WTC11 (cell line): ENCODE measurements around the gene ABCG1. TPM values are rescaled to one million over a fixed set of nuclear protein-coding genes. Genes with fewer than 3 reads are reported as not detected.

Source experiments
- ATAC-seq: fragments of 200-7000 bp; cut with Tn5 transposase; 2 replicates; pipeline ENCODE4 v1.10.0; 2021; ENCODE audit warnings: mild to moderate bottlenecking, moderate library complexity
- CTCF ChIA-PET: fragments of 300-600 bp; sonication (Branson Sonifier 250); formaldehyde crosslinking; loops from one replicate; lab custom pipeline; 2021; ENCODE audit warnings: antibody characterized with exemption; lab: Charles Lee
- POLR2A ChIA-PET: fragments of 350-600 bp; sonication (Branson Sonifier 250); formaldehyde crosslinking; loops from one replicate; lab custom pipeline; 2021; ENCODE audit warnings: antibody characterized with exemption; lab: Charles Lee
- DNase-seq: peaks from one replicate; pipeline ENCODE4 v3.0.0; 2021; ENCODE audit warnings: low spot score
- H3K27ac Mint-ChIP-seq: 2 replicates; pipeline ENCODE4 v1.8.0; 2021; ENCODE audit warnings: mixed read lengths
- H3K27me3 Mint-ChIP-seq: 2 replicates; pipeline ENCODE4 v1.8.0; 2021; ENCODE audit warnings: low read depth, mild to moderate bottlenecking, moderate library complexity, mixed read lengths
- H3K36me3 Mint-ChIP-seq: 2 replicates; pipeline ENCODE4 v1.8.0; 2021; ENCODE audit warnings: mixed read lengths
- H3K4me1 Mint-ChIP-seq: 2 replicates; pipeline ENCODE4 v1.8.0; 2022; ENCODE audit warnings: mixed read lengths
- H3K4me3 Mint-ChIP-seq: 2 replicates; pipeline ENCODE4 v1.8.0; 2021; ENCODE audit warnings: mild to moderate bottlenecking, moderate library complexity, mixed read lengths
- H3K9me3 Mint-ChIP-seq: 2 replicates; pipeline ENCODE4 v1.8.0; 2021; ENCODE audit warnings: mixed read lengths
- ATF6 ChIP-seq: sonication (generic); formaldehyde crosslinking; IDR thresholded peaks from 2 replicates; pipeline ENCODE4 v1.8.1; 2023; ENCODE audit warnings: mild to moderate bottlenecking, missing genetic modification reagents
- GABPB1 ChIP-seq: sonication (generic); formaldehyde crosslinking; IDR thresholded peaks from 2 replicates; pipeline ENCODE4 v1.8.1; 2023; ENCODE audit warnings: mild to moderate bottlenecking, missing genetic modification reagents
- PRDM15 ChIP-seq: sonication (generic); formaldehyde crosslinking; IDR thresholded peaks from 2 replicates; pipeline ENCODE4 v1.8.0; 2022; ENCODE audit warnings: missing genetic modification reagents
- SP1 ChIP-seq: sonication (generic); formaldehyde crosslinking; conservative IDR thresholded peaks from 2 replicates; pipeline ENCODE4 v1.8.1; 2022; ENCODE audit warnings: missing genetic modification reagents
- ZBTB43 ChIP-seq: sonication (generic); formaldehyde crosslinking; IDR thresholded peaks from 2 replicates; pipeline ENCODE4 v1.8.1; 2023; ENCODE audit warnings: mild to moderate bottlenecking, missing genetic modification reagents
- ZNF121 ChIP-seq: sonication (generic); formaldehyde crosslinking; IDR thresholded peaks from 2 replicates; pipeline ENCODE4 v1.8.0; 2023; ENCODE audit warnings: missing genetic modification reagents
- ZNF281 ChIP-seq: sonication (generic); formaldehyde crosslinking; IDR thresholded peaks from 2 replicates; pipeline ENCODE4 v1.8.0; 2023; ENCODE audit warnings: mild to moderate bottlenecking, missing genetic modification reagents
- ZNF671 ChIP-seq: fragments of 250-450 bp; sonication (Bioruptor Pico); IDR thresholded peaks from 2 replicates; pipeline ENCODE4 v1.8.0; 2021; ENCODE audit warnings: mild to moderate bottlenecking
- total RNA-seq: library from RNA; stranded (reverse); gene quantifications from 3 replicates; pipeline ENCODE4 v1.2.3, GENCODE V29; 2021

The ABCG1 gene
- total RNA-seq, 1 experiment from 2014 or later = 4.0 TPM

- TF ChIP-seq PRDM15 (CRISPR knock-in tag) (no peak), ZNF671 (CRISPR knock-in tag) (no peak), GABPB1 (CRISPR knock-in tag) (no peak), ZNF121 (CRISPR knock-in tag) (no peak), SP1 (CRISPR knock-in tag) (no peak), ZBTB43 (CRISPR knock-in tag) (no peak), ZNF281 (no peak)
These were observed 125.7 kb downstream of the ABCG1 start (continued) for GRCh38 chr21:42344631-42345030.

- Mint-ChIP-seq H3K27ac (no peak overlapping the region), H3K4me3 (no peak overlapping the region), H3K9me3 (no peaks in the 10 kb centered on the region), H3K27me3 (no peaks in the 10 kb centered on the region)
- no peak for DNase-seq
- CTCF ChIA-PET = interaction anchor here (0.6 to 0.8 kb wide), 3 partner anchors 10 to 500 kb away, joined by 3 read pairs; no protein-coding TSS in a partner anchor
- ATAC-seq = no peak
- no peak for TF ChIP-seq ATF6 (CRISPR knock-in tag)
- TF ChIP-seq, all 79 proteins: peak for 0
- POLR2A ChIA-PET = no interaction called here
- Mint-ChIP-seq H3K4me1 (peaks cover 3% of the 10 kb centered on the region), H3K36me3 (no peaks in the 10 kb centered on the region)
These were observed 127.5 kb downstream of the ABCG1 start for GRCh38 chr21:42346441-42346840.

Other genes with a start within 250 kb of the ABCG1 start
- gene ZBTB21, start 208.8 kb upstream of the ABCG1 start, total RNA-seq = 13.8 to 14.2 TPM (median 14.2 TPM) in 3 replicates
- gene UMODL1, start 147.8 kb upstream of the ABCG1 start, total RNA-seq = 0.11 TPM in 1 of 3 replicates, not detected in the others
- 2.9 to 4.2 TPM (median 3.5 TPM) in 3 replicates for gene TFF3, start 96.3 kb downstream of the ABCG1 start, total RNA-seq
- 0.33 TPM in 1 of 3 replicates, not detected in the others for gene TFF2, start 131.9 kb downstream of the ABCG1 start, total RNA-seq
- 0.53 to 0.98 TPM (median 0.81 TPM) in 3 replicates for gene TFF1, start 147.4 kb downstream of the ABCG1 start, total RNA-seq
- 0.25 to 0.39 TPM (median 0.27 TPM) in 3 replicates for gene TMPRSS3, start 176.9 kb downstream of the ABCG1 start, total RNA-seq
- gene UBASH3A, start 184.8 kb downstream of the ABCG1 start, total RNA-seq = 0.09 TPM in 1 of 3 replicates, not detected in the others